ENCODE measurements around the gene HES2. TPM values are rescaled to one million over a fixed set of nuclear protein-coding genes. Genes with fewer than 3 reads are reported as not detected.

Gene HES2
- total RNA-seq, 4 donors from 2014 or later: 10.5 to 38.8 (median 25.4) TPM

DNA sequence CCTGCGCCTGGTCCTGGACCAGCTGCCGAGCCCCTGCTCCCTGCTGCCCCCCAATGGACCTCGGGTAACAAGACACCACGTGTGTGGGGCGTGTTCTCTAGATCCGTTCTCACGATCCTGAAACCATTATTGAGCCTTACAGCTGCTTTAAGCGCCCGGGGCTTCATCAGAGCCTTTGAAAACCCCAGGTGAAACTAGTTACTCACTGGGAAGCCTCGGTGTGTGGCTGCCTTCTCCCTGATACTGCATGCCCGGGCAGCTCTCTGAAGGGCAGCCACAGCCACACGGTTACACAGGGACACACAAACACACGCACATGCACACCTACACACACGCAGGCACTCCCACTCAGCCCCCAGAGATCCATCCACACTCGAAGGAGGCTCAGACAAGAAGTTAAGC, 5.3 kb downstream of the HES2 start:
- H3K27ac ChIP-seq: peak overlapping the region; percentile 45 to 73 (median 55)
- in situ Hi-C loops (cut with MboI; ENCODE audit: low pct_ligation_motif_present in 1 of 4, low pct_unique_long_range_greater_than_20kb in 1 of 4, low sequenced_read_pairs in 3 of 4): loop anchor here in 1 of 4 donors (5.0 to 25.0 kb wide), 2 partner anchors 67 to 177 kb away; partner anchors contain the start of genes HES3 and ICMT
- 7% methylated on average over 15 of the region's 15 CpGs; no CpG with 5 or more reads in 1 of the 2 donors for WGBS, 2 donors (ENCODE audit: low coverage in 1 of 2)
- H3K27me3 ChIP-seq: peaks cover 57% of the 10 kb centered on the region
- no peak overlapping the region for H3K4me3 ChIP-seq
- no peaks in the 10 kb centered on the region for H3K36me3 ChIP-seq
- peak; percentile 56 for DNase-seq
- H3K4me1 ChIP-seq: peaks cover 10 to 49% (median 36%) of the 10 kb centered on the region in 4 donors
- no peaks in the 10 kb centered on the region for H3K9me3 ChIP-seq
- TF ChIP-seq, protein P1, sequence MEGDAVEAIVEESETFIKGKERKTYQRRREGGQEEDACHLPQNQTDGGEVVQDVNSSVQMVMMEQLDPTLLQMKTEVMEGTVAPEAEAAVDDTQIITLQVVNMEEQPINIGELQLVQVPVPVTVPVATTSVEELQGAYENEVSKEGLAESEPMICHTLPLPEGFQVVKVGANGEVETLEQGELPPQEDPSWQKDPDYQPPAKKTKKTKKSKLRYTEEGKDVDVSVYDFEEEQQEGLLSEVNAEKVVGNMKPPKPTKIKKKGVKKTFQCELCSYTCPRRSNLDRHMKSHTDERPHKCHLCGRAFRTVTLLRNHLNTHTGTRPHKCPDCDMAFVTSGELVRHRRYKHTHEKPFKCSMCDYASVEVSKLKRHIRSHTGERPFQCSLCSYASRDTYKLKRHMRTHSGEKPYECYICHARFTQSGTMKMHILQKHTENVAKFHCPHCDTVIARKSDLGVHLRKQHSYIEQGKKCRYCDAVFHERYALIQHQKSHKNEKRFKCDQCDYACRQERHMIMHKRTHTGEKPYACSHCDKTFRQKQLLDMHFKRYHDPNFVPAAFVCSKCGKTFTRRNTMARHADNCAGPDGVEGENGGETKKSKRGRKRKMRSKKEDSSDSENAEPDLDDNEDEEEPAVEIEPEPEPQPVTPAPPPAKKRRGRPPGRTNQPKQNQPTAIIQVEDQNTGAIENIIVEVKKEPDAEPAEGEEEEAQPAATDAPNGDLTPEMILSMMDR (IDR thresholded peaks at IDR 0.05): peak in 4 of 5 experiments; percentile 13 to 30 (median 30)
- TF ChIP-seq POLR2A (IDR thresholded peaks at IDR 0.05): no peak
- intact Hi-C loops (cut with DNase I; ENCODE audit: low total_unique reads): no loop called here

- in situ Hi-C loops (cut with MboI; ENCODE audit: low pct_ligation_motif_present in 1 of 4, low pct_unique_long_range_greater_than_20kb in 1 of 4, low sequenced_read_pairs in 3 of 4): loop anchor here in 1 of 4 donors (5.0 to 25.0 kb wide), 2 partner anchors 66 to 176 kb away; partner anchors contain the start of genes HES3 and ICMT
- Histone ChIP-seq H3K27ac (peak overlapping the region in 1 of 4 donors; percentile 44), H3K4me1 (peaks cover 6 to 34% (median 21%) of the 10 kb centered on the region in 4 donors), H3K9me3 (no peaks in the 10 kb centered on the region), H3K36me3 (no peaks in the 10 kb centered on the region), H3K27me3 (peaks cover 42% of the 10 kb centered on the region), H3K4me3 (no peak overlapping the region)
- intact Hi-C loops (cut with DNase I; ENCODE audit: low total_unique reads): no loop called here
- 46% methylated on average over 6 of the region's 6 CpGs; no CpG with 5 or more reads in 1 of the 2 donors for WGBS, 2 donors (ENCODE audit: low coverage in 1 of 2)
- peak; percentile 30 for DNase-seq
- TF ChIP-seq EP300 (IDR thresholded peaks at IDR 0.05; ENCODE audit: low read depth): no peak
- TF ChIP-seq, protein P1 (IDR thresholded peaks at IDR 0.05): no peak
- no peak for TF ChIP-seq POLR2A (IDR thresholded peaks at IDR 0.05)
- TF ChIP-seq POLR2AphosphoS5 (IDR thresholded peaks at IDR 0.05): no peak
Observed at GRCh38 chr1:6412896-6413295, 6.8 kb downstream of the HES2 start.

DNA sequence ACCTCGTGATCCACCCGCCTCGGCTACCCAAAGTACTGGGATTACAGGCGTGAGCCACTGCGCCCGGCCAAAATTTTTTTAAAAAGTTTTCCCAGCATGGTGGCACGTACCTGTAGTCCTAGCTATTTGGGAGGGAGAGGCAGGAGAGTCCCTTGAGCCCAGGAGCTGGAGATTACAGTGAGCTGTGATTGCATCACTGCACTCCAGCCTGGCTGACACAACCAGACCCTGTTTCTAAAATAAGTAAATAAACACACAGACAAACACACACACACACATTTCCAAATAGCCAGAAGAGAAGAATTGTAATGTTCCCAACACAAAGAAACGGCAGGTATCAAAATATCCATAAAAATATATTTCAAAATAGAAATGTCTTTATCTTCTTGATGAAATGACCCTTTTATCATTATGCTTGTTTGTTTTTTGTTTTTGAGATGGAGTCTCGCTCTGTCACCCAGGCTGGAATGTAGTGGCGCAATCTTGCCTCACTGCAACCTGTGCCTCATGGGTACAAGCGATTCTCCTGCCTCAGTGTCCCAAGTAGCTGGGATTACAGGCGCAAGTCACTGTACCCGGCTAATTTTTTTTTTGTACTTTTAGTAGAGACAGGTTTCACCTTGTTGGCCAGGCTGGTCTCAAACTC, 9.3 kb downstream of the HES2 start:
- Histone ChIP-seq H3K36me3 (no peaks in the 10 kb centered on the region), H3K27ac (no peak overlapping the region), H3K9me3 (no peaks in the 10 kb centered on the region), H3K4me1 (peaks cover 6 to 25% (median 18%) of the 10 kb centered on the region in 4 donors), H3K4me3 (no peak overlapping the region), H3K27me3 (peaks cover 19% of the 10 kb centered on the region)
- WGBS, 2 donors (ENCODE audit: low coverage in 1 of 2): 84% methylated on average over 13 of the region's 13 CpGs; no CpG with 5 or more reads in 1 of the 2 donors
- no peak for DNase-seq
- intact Hi-C loops (cut with DNase I; ENCODE audit: low total_unique reads): no loop called here
- TF ChIP-seq POLR2A (IDR thresholded peaks at IDR 0.05) (no peak), EP300 (IDR thresholded peaks at IDR 0.05; ENCODE audit: low read depth) (no peak), POLR2AphosphoS5 (IDR thresholded peaks at IDR 0.05) (no peak)
- TF ChIP-seq, protein P1 (IDR thresholded peaks at IDR 0.05): no peak
- in situ Hi-C loops (cut with MboI; ENCODE audit: low pct_ligation_motif_present in 1 of 4, low pct_unique_long_range_greater_than_20kb in 1 of 4, low sequenced_read_pairs in 3 of 4): loop anchor here in 1 of 4 donors (5.0 to 25.0 kb wide), 2 partner anchors 63 to 173 kb away; partner anchors contain the start of genes HES3 and ICMT

DNA sequence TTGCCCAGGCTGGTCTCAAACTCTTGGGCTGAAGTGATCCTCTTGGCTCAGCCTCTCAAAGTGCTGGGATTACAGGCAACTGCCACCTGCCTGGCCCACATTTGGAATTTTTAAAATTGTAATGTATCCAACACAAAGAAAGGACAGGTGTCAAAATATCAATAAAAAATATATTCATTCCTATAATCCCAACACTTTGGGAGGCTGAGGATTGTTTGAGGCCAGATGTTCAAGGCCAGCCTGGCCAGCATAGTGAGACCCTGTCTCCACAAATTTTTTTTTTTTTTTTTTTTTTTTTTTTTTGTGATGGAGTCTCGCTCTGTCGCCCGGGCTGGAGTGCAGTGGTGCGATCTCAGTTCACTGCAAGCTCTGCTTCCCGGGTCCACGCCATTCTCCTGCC, 10.0 kb downstream of the HES2 start:
- H3K4me1 ChIP-seq: peaks cover 3 to 20% (median 15%) of the 10 kb centered on the region in 4 donors
- H3K36me3 ChIP-seq: no peaks in the 10 kb centered on the region
- 80 to 92% methylated on average over 1 to 6 of the region's 6 CpGs for WGBS, 2 donors (ENCODE audit: low coverage in 1 of 2)
- in situ Hi-C loops (cut with MboI; ENCODE audit: low pct_ligation_motif_present in 1 of 4, low pct_unique_long_range_greater_than_20kb in 1 of 4, low sequenced_read_pairs in 3 of 4): loop anchor here in 3 of 4 donors (5.0 to 25.0 kb wide), 5 partner anchors 55 to 172 kb away; partner anchors contain the start of genes HES3 (in 1 of the 3) and ICMT (in 1 of the 3)
- H3K27me3 ChIP-seq: peaks cover 12% of the 10 kb centered on the region
- no peak overlapping the region for H3K4me3 ChIP-seq
- TF ChIP-seq, protein P1 (IDR thresholded peaks at IDR 0.05): no peak
- no peak for TF ChIP-seq POLR2AphosphoS5 (IDR thresholded peaks at IDR 0.05)
- no peak for TF ChIP-seq EP300 (IDR thresholded peaks at IDR 0.05; ENCODE audit: low read depth)
- no peak for TF ChIP-seq POLR2A (IDR thresholded peaks at IDR 0.05)
- peak overlapping the region in 1 of 4 donors; percentile 13 for H3K27ac ChIP-seq
- intact Hi-C loops (cut with DNase I; ENCODE audit: low total_unique reads): loop anchor here (5.0 kb wide), 1 partner anchor 162 kb away; no protein-coding TSS in a partner anchor
- DNase-seq: no peak
- H3K9me3 ChIP-seq: no peaks in the 10 kb centered on the region

All from transverse colon (tissue), 4 donors.